SH-SY5Y (cell line): ENCODE results near the gene LGR5.

ENCODE experiments used
- GATA2 ChIP-seq: IDR thresholded peaks from 2 replicates; pipeline ENCODE4 v1.6.1; 2011; ENCODE audit warnings: mild to moderate bottlenecking, low read depth, low read length
- GATA3 ChIP-seq: IDR thresholded peaks from 2 replicates; pipeline ENCODE4 v1.6.1; 2011; ENCODE audit warnings: low read depth, mild to moderate bottlenecking, low read length, moderate library complexity

DNA sequence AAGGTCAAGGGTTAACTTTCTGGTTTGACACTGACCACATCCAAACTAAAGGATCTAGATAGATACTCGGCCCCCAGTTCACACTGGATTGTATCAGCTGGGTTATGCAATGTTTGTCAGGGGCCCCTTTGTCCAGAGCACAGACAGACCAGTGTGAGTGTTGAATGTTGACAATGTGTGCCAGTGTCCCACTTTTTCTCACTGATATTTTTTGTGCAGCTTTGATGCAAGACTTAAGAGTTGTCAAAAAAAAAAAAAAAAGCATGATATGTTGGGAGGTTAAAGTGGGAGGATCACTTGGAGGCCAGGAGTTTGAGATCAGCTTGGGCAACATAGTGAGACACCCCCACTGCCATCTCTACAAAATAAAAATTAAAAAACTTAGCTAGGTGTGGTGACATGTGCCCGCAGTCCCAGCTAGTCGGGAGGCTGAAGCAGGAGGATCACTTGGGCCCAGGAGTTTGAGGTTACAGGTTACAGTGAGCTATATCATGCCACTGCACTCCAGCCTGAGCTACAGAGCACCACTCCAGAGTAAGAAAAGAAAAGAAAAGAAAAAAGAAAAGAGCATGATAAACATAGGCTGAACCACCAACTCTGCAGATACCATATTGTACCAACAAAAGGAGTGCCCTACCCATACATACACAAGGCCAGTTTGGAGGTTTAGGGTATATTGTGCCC is 97.5 kb downstream of the LGR5 start:
- TF ChIP-seq GATA3 (no peak), GATA2 (no peak)
